H7 (cell line): ENCODE measurements around the gene KPNA6. TPM values are rescaled to one million over a fixed set of nuclear protein-coding genes. Genes with fewer than 3 reads are reported as not detected.
A peak's percentile ranks its signal among the peaks of the same experiment; 100 is the strongest.

ENCODE experiments used
- DNase-seq: peaks from one replicate; pipeline ENCODE4 v3.0.0; 2012
- H3K27me3 ChIP-seq: 2 replicates; pipeline ENCODE4 v1.6.0; 2011; ENCODE audit warnings: mild to moderate bottlenecking, low read length; ENCODE audit not compliant: control insufficient read depth, insufficient read depth
- H3K36me3 ChIP-seq: replicated peaks from 2 replicates; pipeline ENCODE4 v1.5.1; 2011; ENCODE audit warnings: low read length; ENCODE audit not compliant: control insufficient read depth, insufficient read depth
- H3K4me3 ChIP-seq: 2 replicates; pipeline ENCODE4 v1.5.1; 2011; ENCODE audit warnings: low read depth, mild to moderate bottlenecking, control low read depth, low read length, moderate library complexity; ENCODE audit not compliant: insufficient read depth
- total RNA-seq: library from RNA; depleted of rRNA; stranded (reverse); fragments of >200 nt; shearing (Covaris generic); gene quantifications from 2 replicates; pipeline ENCODE4 v1.2.3, GENCODE V29; 2014; rRNA removed

KPNA6 gene
- total RNA-seq, 1 experiment from 2014 or later = 101 TPM

- Histone ChIP-seq H3K36me3 (peaks cover 23% of the 10 kb centered on the region), H3K4me3 (peak overlapping the region; percentile 98), H3K27me3 (no peaks in the 10 kb centered on the region)
- DNase-seq = no peak
These were observed 113.7 kb downstream of the KPNA6 start for GRCh38 chr1:32221581-32221979.

- Histone ChIP-seq H3K27me3 (no peaks in the 10 kb centered on the region), H3K4me3 (peak within 1 kb of the TSS; percentile 98), H3K36me3 (peaks cover 20% of the 10 kb centered on the region)
- DNase-seq = peak; percentile 96
These were observed 114.3 kb downstream of the KPNA6 start, which contains the start of the genes EIF3I and TMEM234 for GRCh38 chr1:32221980-32222755. EIF3I (plus strand) TSS chr1:32222407; CDS start chr1:32222442, 35 bp downstream. TMEM234 (minus strand) TSS chr1:32222353; CDS start chr1:32222322, 31 bp downstream.

- Histone ChIP-seq H3K4me3 (no peak overlapping the region), H3K36me3 (peaks cover 32% of the 10 kb centered on the region), H3K27me3 (no peaks in the 10 kb centered on the region)
- DNase-seq = no peak
These were observed 115.8 kb downstream of the KPNA6 start for GRCh38 chr1:32223683-32224082.

DNA sequence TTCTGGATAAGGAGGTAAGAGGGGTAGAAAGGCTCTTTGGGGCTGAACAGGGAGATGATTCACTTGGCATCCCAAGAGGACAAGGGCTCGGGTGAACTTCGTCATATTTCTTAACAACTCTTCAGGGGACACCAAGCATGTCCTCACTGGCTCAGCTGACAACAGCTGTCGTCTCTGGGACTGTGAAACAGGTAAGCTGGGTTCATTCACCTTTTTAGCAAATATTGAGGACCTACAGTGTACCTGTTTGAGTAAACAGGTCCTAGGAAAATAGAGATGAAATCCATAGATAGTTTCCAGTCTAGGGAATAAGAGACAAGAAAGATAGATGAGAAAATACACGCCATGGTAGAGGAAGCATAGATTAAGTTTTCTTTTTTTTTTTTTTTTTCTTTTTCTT, 116.4 kb downstream of the KPNA6 start:
- peaks cover 36% of the 10 kb centered on the region for H3K36me3 ChIP-seq
- no peak overlapping the region for H3K4me3 ChIP-seq
- H3K27me3 ChIP-seq = no peaks in the 10 kb centered on the region
- no peak for DNase-seq

Other genes with a start within 250 kb of the KPNA6 start
- gene PTP4A2, start 169.7 kb upstream of the KPNA6 start, total RNA-seq = 307 and 444 TPM in 2 replicates
- 84.7 and 108 TPM in 2 replicates for gene KHDRBS1, start 94.2 kb upstream of the KPNA6 start, total RNA-seq
- gene TMEM39B, start 35.1 kb upstream of the KPNA6 start, total RNA-seq = 11.1 and 14.3 TPM in 2 replicates
- 70.2 and 77.3 TPM in 2 replicates for gene TXLNA, start 71.6 kb downstream of the KPNA6 start, total RNA-seq
- gene CCDC28B, start 92.5 kb downstream of the KPNA6 start, total RNA-seq = 56.0 and 57.8 TPM in 2 replicates
- 8.3 and 8.7 TPM in 2 replicates for gene IQCC, start 97.6 kb downstream of the KPNA6 start, total RNA-seq
- not detected in 2 replicates for gene DCDC2B, start 101.0 kb downstream of the KPNA6 start, total RNA-seq
- 11.8 and 16.3 TPM in 2 replicates for gene TMEM234, start 114.3 kb downstream of the KPNA6 start, total RNA-seq
- 458 and 547 TPM in 2 replicates for gene EIF3I, start 114.4 kb downstream of the KPNA6 start, total RNA-seq
- gene FAM167B, start 139.2 kb downstream of the KPNA6 start, total RNA-seq = 3.1 and 4.1 TPM in 2 replicates
- gene LCK, start 143.2 kb downstream of the KPNA6 start, total RNA-seq = 70.5 and 75.8 TPM in 2 replicates
- gene HDAC1, start 184.0 kb downstream of the KPNA6 start, total RNA-seq = 133 and 151 TPM in 2 replicates
- gene MARCKSL1, start 228.2 kb downstream of the KPNA6 start, total RNA-seq = 478 and 603 TPM in 2 replicates